WTC11 (cell line): Measurements from ENCODE around the gene XAGE3. TPM values are rescaled to one million over a fixed set of nuclear protein-coding genes. Genes with fewer than 3 reads are reported as not detected.

ENCODE experiments used
- ATAC-seq: fragments of 200-7000 bp; cut with Tn5 transposase; 2 replicates; pipeline ENCODE4 v1.10.0; 2021; ENCODE audit warnings: mild to moderate bottlenecking, moderate library complexity
- CTCF ChIA-PET: fragments of 300-600 bp; sonication (Branson Sonifier 250); formaldehyde crosslinking; loops from one replicate; lab custom pipeline; 2021; ENCODE audit warnings: antibody characterized with exemption; lab: Charles Lee
- POLR2A ChIA-PET: fragments of 350-600 bp; sonication (Branson Sonifier 250); formaldehyde crosslinking; loops from one replicate; lab custom pipeline; 2021; ENCODE audit warnings: antibody characterized with exemption; lab: Charles Lee
- DNase-seq: peaks from one replicate; pipeline ENCODE4 v3.0.0; 2021; ENCODE audit warnings: low spot score
- H3K27ac Mint-ChIP-seq: 2 replicates; pipeline ENCODE4 v1.8.0; 2021; ENCODE audit warnings: mixed read lengths
- H3K27me3 Mint-ChIP-seq: 2 replicates; pipeline ENCODE4 v1.8.0; 2021; ENCODE audit warnings: low read depth, mild to moderate bottlenecking, moderate library complexity, mixed read lengths
- H3K36me3 Mint-ChIP-seq: 2 replicates; pipeline ENCODE4 v1.8.0; 2021; ENCODE audit warnings: mixed read lengths
- H3K4me1 Mint-ChIP-seq: 2 replicates; pipeline ENCODE4 v1.8.0; 2022; ENCODE audit warnings: mixed read lengths
- H3K4me3 Mint-ChIP-seq: 2 replicates; pipeline ENCODE4 v1.8.0; 2021; ENCODE audit warnings: mild to moderate bottlenecking, moderate library complexity, mixed read lengths
- H3K9me3 Mint-ChIP-seq: 2 replicates; pipeline ENCODE4 v1.8.0; 2021; ENCODE audit warnings: mixed read lengths
- AFF4 ChIP-seq: sonication (generic); formaldehyde crosslinking; IDR thresholded peaks from 2 replicates; pipeline ENCODE4 v1.8.1; 2023; ENCODE audit warnings: mild to moderate bottlenecking, missing genetic modification reagents, borderline replicate concordance
- AR ChIP-seq: fragments of 250-450 bp; sonication (Bioruptor Pico); IDR thresholded peaks from 2 replicates; pipeline ENCODE4 v1.9.0; 2021; ENCODE audit warnings: mild to moderate bottlenecking
- CDX4 ChIP-seq: fragments of 250-450 bp; sonication (Bioruptor Pico); IDR thresholded peaks from 2 replicates; pipeline ENCODE4 v1.9.0; 2021; ENCODE audit warnings: moderate library complexity, mild to moderate bottlenecking, inconsistent platforms, borderline replicate concordance
- E2F4 ChIP-seq: sonication (generic); formaldehyde crosslinking; IDR thresholded peaks from 2 replicates; pipeline ENCODE4 v1.8.1; 2022; ENCODE audit warnings: low read depth, mild to moderate bottlenecking, moderate library complexity, missing genetic modification reagents, borderline replicate concordance
- GTF2I ChIP-seq: fragments of 250-450 bp; sonication (Bioruptor Pico); conservative IDR thresholded peaks from 2 replicates; pipeline ENCODE4 v1.4.0; 2021; ENCODE audit warnings: mild to moderate bottlenecking
- MAX ChIP-seq: sonication (generic); formaldehyde crosslinking; IDR thresholded peaks from 2 replicates; pipeline ENCODE4 v1.8.0; 2022; ENCODE audit warnings: mild to moderate bottlenecking, missing genetic modification reagents
- MYBL2 ChIP-seq: sonication (generic); formaldehyde crosslinking; IDR thresholded peaks from 2 replicates; pipeline ENCODE4 v1.8.1; 2023; ENCODE audit warnings: mild to moderate bottlenecking, moderate library complexity, missing genetic modification reagents
- NFE2L1 ChIP-seq: sonication (generic); formaldehyde crosslinking; IDR thresholded peaks from 2 replicates; pipeline ENCODE4 v1.8.1; 2023; ENCODE audit warnings: missing genetic modification reagents
- SOX15 ChIP-seq: fragments of 250-450 bp; sonication (Bioruptor Pico); IDR thresholded peaks from 2 replicates; pipeline ENCODE4 v1.9.0; 2021; ENCODE audit warnings: mild to moderate bottlenecking
- TCF7 ChIP-seq: sonication (generic); formaldehyde crosslinking; IDR thresholded peaks from 2 replicates; pipeline ENCODE4 v1.8.0; 2022; ENCODE audit warnings: mild to moderate bottlenecking, low read depth, missing genetic modification reagents, moderate library complexity
- TEAD1 ChIP-seq: sonication (generic); formaldehyde crosslinking; IDR thresholded peaks from 2 replicates; pipeline ENCODE4 v1.8.0; 2022; ENCODE audit warnings: mild to moderate bottlenecking, missing genetic modification reagents
- ZBTB21 ChIP-seq: sonication (generic); formaldehyde crosslinking; IDR thresholded peaks from 2 replicates; pipeline ENCODE4 v1.8.1; 2023; ENCODE audit warnings: mild to moderate bottlenecking, missing genetic modification reagents, borderline replicate concordance
- ZSCAN18 ChIP-seq: fragments of 250-450 bp; sonication (Bioruptor Pico); IDR thresholded peaks from 2 replicates; pipeline ENCODE4 v2.1.2; 2022; ENCODE audit warnings: mild to moderate bottlenecking, moderate library complexity
- total RNA-seq: library from RNA; stranded (reverse); gene quantifications from 3 replicates; pipeline ENCODE4 v1.2.3, GENCODE V29; 2021
- TF ChIP-seq, protein P1 (sequence below): sonication (generic); formaldehyde crosslinking; IDR thresholded peaks from 2 replicates; pipeline ENCODE4 v1.8.1; 2023; ENCODE audit warnings: mild to moderate bottlenecking, missing genetic modification reagents
- TF ChIP-seq, protein P2 (sequence below): sonication (generic); formaldehyde crosslinking; IDR thresholded peaks from 2 replicates; pipeline ENCODE4 v1.8.1; 2023; ENCODE audit warnings: mild to moderate bottlenecking, missing genetic modification reagents
- TF ChIP-seq, protein P3 (sequence below): fragments of 250-450 bp; sonication (Bioruptor Pico); IDR thresholded peaks from 2 replicates; pipeline ENCODE4 v1.9.0; 2021; ENCODE audit warnings: mild to moderate bottlenecking, borderline replicate concordance

Gene XAGE3
- total RNA-seq, 1 experiment from 2014 or later: not detected

- DNase-seq: no peak
- Mint-ChIP-seq H3K4me1 (no peaks in the 10 kb centered on the region), H3K27ac (no peak overlapping the region), H3K4me3 (no peak overlapping the region), H3K27me3 (no peaks in the 10 kb centered on the region), H3K36me3 (no peaks in the 10 kb centered on the region), H3K9me3 (no peaks in the 10 kb centered on the region)
- ChIA-PET POLR2A (no interaction called here), CTCF (no interaction called here)
- TF ChIP-seq, protein P1, sequence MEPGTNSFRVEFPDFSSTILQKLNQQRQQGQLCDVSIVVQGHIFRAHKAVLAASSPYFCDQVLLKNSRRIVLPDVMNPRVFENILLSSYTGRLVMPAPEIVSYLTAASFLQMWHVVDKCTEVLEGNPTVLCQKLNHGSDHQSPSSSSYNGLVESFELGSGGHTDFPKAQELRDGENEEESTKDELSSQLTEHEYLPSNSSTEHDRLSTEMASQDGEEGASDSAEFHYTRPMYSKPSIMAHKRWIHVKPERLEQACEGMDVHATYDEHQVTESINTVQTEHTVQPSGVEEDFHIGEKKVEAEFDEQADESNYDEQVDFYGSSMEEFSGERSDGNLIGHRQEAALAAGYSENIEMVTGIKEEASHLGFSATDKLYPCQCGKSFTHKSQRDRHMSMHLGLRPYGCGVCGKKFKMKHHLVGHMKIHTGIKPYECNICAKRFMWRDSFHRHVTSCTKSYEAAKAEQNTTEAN: no peak
- TF ChIP-seq TCF7: no peak
- TF ChIP-seq GTF2I (CRISPR knock-in tag): no peak
- no peak for TF ChIP-seq MYBL2 (CRISPR knock-in tag)
- TF ChIP-seq, protein P2, sequence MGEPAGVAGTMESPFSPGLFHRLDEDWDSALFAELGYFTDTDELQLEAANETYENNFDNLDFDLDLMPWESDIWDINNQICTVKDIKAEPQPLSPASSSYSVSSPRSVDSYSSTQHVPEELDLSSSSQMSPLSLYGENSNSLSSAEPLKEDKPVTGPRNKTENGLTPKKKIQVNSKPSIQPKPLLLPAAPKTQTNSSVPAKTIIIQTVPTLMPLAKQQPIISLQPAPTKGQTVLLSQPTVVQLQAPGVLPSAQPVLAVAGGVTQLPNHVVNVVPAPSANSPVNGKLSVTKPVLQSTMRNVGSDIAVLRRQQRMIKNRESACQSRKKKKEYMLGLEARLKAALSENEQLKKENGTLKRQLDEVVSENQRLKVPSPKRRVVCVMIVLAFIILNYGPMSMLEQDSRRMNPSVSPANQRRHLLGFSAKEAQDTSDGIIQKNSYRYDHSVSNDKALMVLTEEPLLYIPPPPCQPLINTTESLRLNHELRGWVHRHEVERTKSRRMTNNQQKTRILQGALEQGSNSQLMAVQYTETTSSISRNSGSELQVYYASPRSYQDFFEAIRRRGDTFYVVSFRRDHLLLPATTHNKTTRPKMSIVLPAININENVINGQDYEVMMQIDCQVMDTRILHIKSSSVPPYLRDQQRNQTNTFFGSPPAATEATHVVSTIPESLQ (CRISPR knock-in tag): no peak
- TF ChIP-seq NFE2L1: no peak
- no peak for TF ChIP-seq ZSCAN18 (CRISPR knock-in tag)
- TF ChIP-seq AR: no peak
- no peak for TF ChIP-seq E2F4
- no peak for TF ChIP-seq AFF4 (CRISPR knock-in tag)
- no peak for TF ChIP-seq TEAD1 (CRISPR knock-in tag)
- no peak for TF ChIP-seq ZBTB21
- TF ChIP-seq MAX: no peak
- no peak for TF ChIP-seq SOX15 (CRISPR knock-in tag)
- TF ChIP-seq CDX4 (CRISPR knock-in tag): no peak
- TF ChIP-seq, protein P3, sequence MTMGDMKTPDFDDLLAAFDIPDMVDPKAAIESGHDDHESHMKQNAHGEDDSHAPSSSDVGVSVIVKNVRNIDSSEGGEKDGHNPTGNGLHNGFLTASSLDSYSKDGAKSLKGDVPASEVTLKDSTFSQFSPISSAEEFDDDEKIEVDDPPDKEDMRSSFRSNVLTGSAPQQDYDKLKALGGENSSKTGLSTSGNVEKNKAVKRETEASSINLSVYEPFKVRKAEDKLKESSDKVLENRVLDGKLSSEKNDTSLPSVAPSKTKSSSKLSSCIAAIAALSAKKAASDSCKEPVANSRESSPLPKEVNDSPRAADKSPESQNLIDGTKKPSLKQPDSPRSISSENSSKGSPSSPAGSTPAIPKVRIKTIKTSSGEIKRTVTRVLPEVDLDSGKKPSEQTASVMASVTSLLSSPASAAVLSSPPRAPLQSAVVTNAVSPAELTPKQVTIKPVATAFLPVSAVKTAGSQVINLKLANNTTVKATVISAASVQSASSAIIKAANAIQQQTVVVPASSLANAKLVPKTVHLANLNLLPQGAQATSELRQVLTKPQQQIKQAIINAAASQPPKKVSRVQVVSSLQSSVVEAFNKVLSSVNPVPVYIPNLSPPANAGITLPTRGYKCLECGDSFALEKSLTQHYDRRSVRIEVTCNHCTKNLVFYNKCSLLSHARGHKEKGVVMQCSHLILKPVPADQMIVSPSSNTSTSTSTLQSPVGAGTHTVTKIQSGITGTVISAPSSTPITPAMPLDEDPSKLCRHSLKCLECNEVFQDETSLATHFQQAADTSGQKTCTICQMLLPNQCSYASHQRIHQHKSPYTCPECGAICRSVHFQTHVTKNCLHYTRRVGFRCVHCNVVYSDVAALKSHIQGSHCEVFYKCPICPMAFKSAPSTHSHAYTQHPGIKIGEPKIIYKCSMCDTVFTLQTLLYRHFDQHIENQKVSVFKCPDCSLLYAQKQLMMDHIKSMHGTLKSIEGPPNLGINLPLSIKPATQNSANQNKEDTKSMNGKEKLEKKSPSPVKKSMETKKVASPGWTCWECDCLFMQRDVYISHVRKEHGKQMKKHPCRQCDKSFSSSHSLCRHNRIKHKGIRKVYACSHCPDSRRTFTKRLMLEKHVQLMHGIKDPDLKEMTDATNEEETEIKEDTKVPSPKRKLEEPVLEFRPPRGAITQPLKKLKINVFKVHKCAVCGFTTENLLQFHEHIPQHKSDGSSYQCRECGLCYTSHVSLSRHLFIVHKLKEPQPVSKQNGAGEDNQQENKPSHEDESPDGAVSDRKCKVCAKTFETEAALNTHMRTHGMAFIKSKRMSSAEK (CRISPR knock-in tag): no peak
- no peak for ATAC-seq
Measured at GRCh38 chrX:52819788-52820187, 48.1 kb downstream of the XAGE3 start.
